ENCODE measurements around the gene USP5. TPM values are rescaled to one million over a fixed set of nuclear protein-coding genes. Genes with fewer than 3 reads are reported as not detected.
A peak's percentile ranks its signal among the peaks of the same experiment; 100 is the strongest.
"Not testable (repeated sequence)": the region's sequence is repeated elsewhere in the genome, so short reads cannot be mapped to it uniquely, and the experiment has no call there.

The USP5 gene
- polyA plus RNA-seq, 3 donors = 28.0 to 32.4 (median 29.9) TPM

GRCh38 chr12:6884539-6884938, 32.6 kb downstream of the USP5 start:
- no peak overlapping the region for H3K4me2 ChIP-seq (replicated peaks; ENCODE audit: extremely low read depth, low read length, poor library complexity, severe bottlenecking)
- H4K20me1 ChIP-seq (ENCODE audit: insufficient read depth, low read length) = no peaks in the 10 kb centered on the region
- peaks cover 27 to 32% of the 10 kb centered on the region in 2 donors for H3K4me1 ChIP-seq (ENCODE audit: control insufficient read depth in 1 of 2, insufficient read depth in 2 of 2, low read length in 2 of 2)
- intact Hi-C loops (cut with micrococcal nuclease) = no loop called here
- no peak overlapping the region for H3K4me3 ChIP-seq (replicated peaks in 1 of 3; ENCODE audit: low read depth in 2 of 3, low read length in 3 of 3)
- no peak overlapping the region for H3K27ac ChIP-seq (ENCODE audit: low read depth in 1 of 2, low read length in 2 of 2)
- H3K27me3 ChIP-seq (ENCODE audit: control insufficient read depth in 2 of 2, insufficient read depth in 2 of 2, low read length in 2 of 2) = no peaks in the 10 kb centered on the region
- Mint-ChIP-seq H3K4me3 (no peak overlapping the region), H3K27me3 (ENCODE audit: low read depth in 3 of 3) (peaks cover 0 to 1% (median 1%) of the 10 kb centered on the region in 3 donors), H3K36me3 (peaks cover 26 to 31% of the 10 kb centered on the region in 2 donors), H3K9me3 (no peaks in the 10 kb centered on the region), H3K27ac (no peak overlapping the region), H3K4me1 (peaks cover 29% of the 10 kb centered on the region)
- 97% methylated on average over 18 of the region's 22 CpGs for WGBS (ENCODE audit: insufficient coverage)
- TF ChIP-seq, protein P1, sequence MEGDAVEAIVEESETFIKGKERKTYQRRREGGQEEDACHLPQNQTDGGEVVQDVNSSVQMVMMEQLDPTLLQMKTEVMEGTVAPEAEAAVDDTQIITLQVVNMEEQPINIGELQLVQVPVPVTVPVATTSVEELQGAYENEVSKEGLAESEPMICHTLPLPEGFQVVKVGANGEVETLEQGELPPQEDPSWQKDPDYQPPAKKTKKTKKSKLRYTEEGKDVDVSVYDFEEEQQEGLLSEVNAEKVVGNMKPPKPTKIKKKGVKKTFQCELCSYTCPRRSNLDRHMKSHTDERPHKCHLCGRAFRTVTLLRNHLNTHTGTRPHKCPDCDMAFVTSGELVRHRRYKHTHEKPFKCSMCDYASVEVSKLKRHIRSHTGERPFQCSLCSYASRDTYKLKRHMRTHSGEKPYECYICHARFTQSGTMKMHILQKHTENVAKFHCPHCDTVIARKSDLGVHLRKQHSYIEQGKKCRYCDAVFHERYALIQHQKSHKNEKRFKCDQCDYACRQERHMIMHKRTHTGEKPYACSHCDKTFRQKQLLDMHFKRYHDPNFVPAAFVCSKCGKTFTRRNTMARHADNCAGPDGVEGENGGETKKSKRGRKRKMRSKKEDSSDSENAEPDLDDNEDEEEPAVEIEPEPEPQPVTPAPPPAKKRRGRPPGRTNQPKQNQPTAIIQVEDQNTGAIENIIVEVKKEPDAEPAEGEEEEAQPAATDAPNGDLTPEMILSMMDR (IDR thresholded peaks at IDR 0.05) = no peak
- H3K9ac ChIP-seq (ENCODE audit: insufficient read depth, low read length, poor library complexity, severe bottlenecking) = no peak overlapping the region
- DNase-seq = no peak
- peaks cover 4% of the 10 kb centered on the region for H3K79me2 ChIP-seq (ENCODE audit: insufficient read depth, low read length)
- no peaks in the 10 kb centered on the region for H3K9me3 ChIP-seq (replicated peaks in 1 of 2; ENCODE audit: control insufficient read depth in 1 of 2, insufficient read depth in 1 of 2, low read length in 2 of 2)
- no peak overlapping the region for H2AFZ ChIP-seq (ENCODE audit: insufficient read depth, low read depth, low read length, poor library complexity, severe bottlenecking)
- H3K36me3 ChIP-seq (replicated peaks in 1 of 2; ENCODE audit: control insufficient read depth in 1 of 2, insufficient read depth in 2 of 2, low read length in 2 of 2) = peaks cover 13 to 33% of the 10 kb centered on the region in 2 donors

GRCh38 chr12:6886206-6886999, 34.5 kb downstream of the USP5 start:
- 100% methylated on average over 2 of the region's 15 CpGs for WGBS (ENCODE audit: insufficient coverage)
- H3K27me3 ChIP-seq (ENCODE audit: control insufficient read depth in 2 of 2, insufficient read depth in 2 of 2, low read length in 2 of 2); H4K20me1 ChIP-seq (ENCODE audit: insufficient read depth, low read length); DNase-seq; H3K9ac ChIP-seq (ENCODE audit: insufficient read depth, low read length, poor library complexity, severe bottlenecking); H3K4me3 Mint-ChIP-seq; intact Hi-C loops (cut with micrococcal nuclease); H2AFZ ChIP-seq (ENCODE audit: insufficient read depth, low read depth, low read length, poor library complexity, severe bottlenecking); H3K4me3 ChIP-seq (replicated peaks in 1 of 3; ENCODE audit: low read depth in 2 of 3, low read length in 3 of 3); H3K9me3 Mint-ChIP-seq; H3K79me2 ChIP-seq (ENCODE audit: insufficient read depth, low read length); H3K4me2 ChIP-seq (replicated peaks; ENCODE audit: extremely low read depth, low read length, poor library complexity, severe bottlenecking); H3K9me3 ChIP-seq (replicated peaks in 1 of 2; ENCODE audit: control insufficient read depth in 1 of 2, insufficient read depth in 1 of 2, low read length in 2 of 2); H3K27me3 Mint-ChIP-seq (ENCODE audit: low read depth in 3 of 3); H3K27ac ChIP-seq (ENCODE audit: low read depth in 1 of 2, low read length in 2 of 2): not testable (repeated sequence)
- Histone ChIP-seq H3K4me1 (ENCODE audit: control insufficient read depth in 1 of 2, insufficient read depth in 2 of 2, low read length in 2 of 2) (peaks cover 35 to 43% of the 10 kb centered on the region in 2 donors), H3K36me3 (replicated peaks in 1 of 2; ENCODE audit: control insufficient read depth in 1 of 2, insufficient read depth in 2 of 2, low read length in 2 of 2) (peaks cover 13 to 33% of the 10 kb centered on the region in 2 donors)
- H3K36me3 Mint-ChIP-seq = peaks cover 26 to 31% of the 10 kb centered on the region in 2 donors
- peak overlapping the region in 1 of 7 donors; percentile 87 for H3K27ac Mint-ChIP-seq
- H3K4me1 Mint-ChIP-seq = peaks cover 40% of the 10 kb centered on the region

Data from CD14-positive monocyte (primary cell).